Activated T-cell treated with anti-CD3 and anti-CD28 coated beads, Interleukin-2, amount 50 U/mL, for 24 hours (primary cell): Measurements from ENCODE around the gene HYAL4.

Source experiments
- DNase-seq: peaks from one replicate; pipeline ENCODE4 v3.0.0-alpha.2; 2020
- H3K27ac Mint-ChIP-seq: 2 replicates; pipeline ENCODE4 v1.8.0; 2020; ENCODE audit warnings: mild to moderate bottlenecking, mixed read lengths
- H3K27me3 Mint-ChIP-seq: 2 replicates; pipeline ENCODE4 v1.8.0; 2020; ENCODE audit warnings: mixed read lengths
- H3K36me3 Mint-ChIP-seq: 2 replicates; pipeline ENCODE4 v1.8.0; 2020; ENCODE audit warnings: low read depth, mixed read lengths
- H3K4me1 Mint-ChIP-seq: 2 replicates; pipeline ENCODE4 v1.8.0; 2020; ENCODE audit warnings: low read depth, mixed read lengths
- H3K4me3 Mint-ChIP-seq: 2 replicates; pipeline ENCODE4 v1.8.0; 2020; ENCODE audit warnings: mild to moderate bottlenecking, moderate library complexity, mixed read lengths
- H3K9me3 Mint-ChIP-seq: 2 replicates; pipeline ENCODE4 v1.8.0; 2020; ENCODE audit warnings: mixed read lengths

Gene HYAL4

GRCh38 chr7:123905714-123906113 lies 60.7 kb downstream of the HYAL4 start:
- H3K27me3 Mint-ChIP-seq = no peaks in the 10 kb centered on the region
- no peaks in the 10 kb centered on the region for H3K36me3 Mint-ChIP-seq
- H3K4me3 Mint-ChIP-seq = no peak overlapping the region
- DNase-seq = no peak
- no peaks in the 10 kb centered on the region for H3K4me1 Mint-ChIP-seq
- H3K9me3 Mint-ChIP-seq = no peaks in the 10 kb centered on the region
- H3K27ac Mint-ChIP-seq = no peak overlapping the region

GRCh38 chr7:123916240-123916724 lies 71.3 kb downstream of the HYAL4 start:
- no peaks in the 10 kb centered on the region for H3K9me3 Mint-ChIP-seq
- H3K4me3 Mint-ChIP-seq = no peak overlapping the region
- H3K27me3 Mint-ChIP-seq = peaks cover 7% of the 10 kb centered on the region
- no peak for DNase-seq
- no peaks in the 10 kb centered on the region for H3K4me1 Mint-ChIP-seq
- no peak overlapping the region for H3K27ac Mint-ChIP-seq
- H3K36me3 Mint-ChIP-seq = no peaks in the 10 kb centered on the region

- Mint-ChIP-seq H3K4me3 (no peak overlapping the region), H3K36me3 (no peaks in the 10 kb centered on the region), H3K27ac (no peak overlapping the region), H3K27me3 (peaks cover 7% of the 10 kb centered on the region), H3K9me3 (no peaks in the 10 kb centered on the region), H3K4me1 (no peaks in the 10 kb centered on the region)
- DNase-seq = no peak
Measured at GRCh38 chr7:123917878-123918277, 72.9 kb downstream of the HYAL4 start.

- Mint-ChIP-seq H3K9me3 (no peaks in the 10 kb centered on the region), H3K36me3 (no peaks in the 10 kb centered on the region), H3K4me3 (no peak overlapping the region), H3K4me1 (no peaks in the 10 kb centered on the region), H3K27me3 (peaks cover 5% of the 10 kb centered on the region), H3K27ac (no peak overlapping the region)
- DNase-seq = no peak
Measured at GRCh38 chr7:123918309-123918708, 73.3 kb downstream of the HYAL4 start.

- Mint-ChIP-seq H3K27me3 (no peaks in the 10 kb centered on the region), H3K4me3 (no peak overlapping the region), H3K9me3 (no peaks in the 10 kb centered on the region)
Measured at GRCh38 chr7:123923599-123923998, 78.6 kb downstream of the HYAL4 start.

GRCh38 chr7:123924941-123925340 lies 80.0 kb downstream of the HYAL4 start, which contains the start of gene SPAM1:
SPAM1 (plus strand) TSS chr7:123925241; CDS start chr7:123953571, 28,330 bp downstream.
- DNase-seq = no peak
- Mint-ChIP-seq H3K27ac (no peak within 1 kb of the TSS), H3K4me3 (no peak within 1 kb of the TSS), H3K27me3 (no peaks in the 10 kb centered on the region), H3K36me3 (no peaks in the 10 kb centered on the region), H3K9me3 (no peaks in the 10 kb centered on the region), H3K4me1 (no peaks in the 10 kb centered on the region)

More at GRCh38 chr7:123923599-123923998, 78.6 kb downstream of the HYAL4 start:
- no peak for DNase-seq
- Mint-ChIP-seq H3K36me3 (no peaks in the 10 kb centered on the region), H3K27ac (no peak overlapping the region), H3K4me1 (no peaks in the 10 kb centered on the region)
